GM19468 (cell line): ENCODE results near the gene EPHA6.
"Not testable (repeated sequence)": the region's sequence is repeated elsewhere in the genome, so short reads cannot be mapped to it uniquely, and the experiment has no call there.

Experiments used
- ATAC-seq: cut with Tn5 transposase; IDR thresholded peaks from one replicate; pipeline ENCODE4 v1.9.1; 2021; ENCODE audit warnings: mild to moderate bottlenecking, moderate library complexity, moderate number of reproducible peaks; ENCODE audit not compliant: unreplicated experiment; ENCODE audit errors: extremely low read depth

The EPHA6 gene

GRCh38 chr3:97257942-97258697, 443.7 kb downstream of the EPHA6 start:
- no peak for ATAC-seq

- ATAC-seq: no peak
Measured at GRCh38 chr3:97259263-97259662, 444.9 kb downstream of the EPHA6 start.

- no peak for ATAC-seq
Measured at GRCh38 chr3:97264180-97264579, 449.8 kb downstream of the EPHA6 start.

- no peak for ATAC-seq
Measured at GRCh38 chr3:97265237-97266005, 451.0 kb downstream of the EPHA6 start.

GRCh38 chr3:97269202-97269601, 454.8 kb downstream of the EPHA6 start:
- ATAC-seq: no peak

GRCh38 chr3:97276879-97277550, 462.6 kb downstream of the EPHA6 start:
- ATAC-seq: not testable (repeated sequence)

- no peak for ATAC-seq
Measured at GRCh38 chr3:97277708-97278107, 463.3 kb downstream of the EPHA6 start.

- ATAC-seq: no peak
Measured at GRCh38 chr3:97278506-97278905, 464.1 kb downstream of the EPHA6 start.

- ATAC-seq: no peak
Measured at GRCh38 chr3:97291901-97292300, 477.5 kb downstream of the EPHA6 start.

- ATAC-seq: no peak
Measured at GRCh38 chr3:97293596-97294131, 479.3 kb downstream of the EPHA6 start.

- ATAC-seq: no peak
Measured at GRCh38 chr3:97297032-97297431, 482.6 kb downstream of the EPHA6 start.

- ATAC-seq: no peak
Measured at GRCh38 chr3:97301114-97301513, 486.7 kb downstream of the EPHA6 start.

- ATAC-seq: no peak
Measured at GRCh38 chr3:97306226-97306625, 491.8 kb downstream of the EPHA6 start.

GRCh38 chr3:97338375-97338774, 524.0 kb downstream of the EPHA6 start:
- ATAC-seq: no peak

GRCh38 chr3:97340940-97341339, 526.5 kb downstream of the EPHA6 start:
- no peak for ATAC-seq

GRCh38 chr3:97347780-97348179, 533.4 kb downstream of the EPHA6 start:
- ATAC-seq: no peak

GRCh38 chr3:97350971-97351370, 536.6 kb downstream of the EPHA6 start:
- ATAC-seq: no peak

GRCh38 chr3:97353176-97353575, 538.8 kb downstream of the EPHA6 start:
- no peak for ATAC-seq

- no peak for ATAC-seq
Measured at GRCh38 chr3:97359977-97360376, 545.6 kb downstream of the EPHA6 start.

- no peak for ATAC-seq
Measured at GRCh38 chr3:97360804-97361203, 546.4 kb downstream of the EPHA6 start.

- ATAC-seq: no peak
Measured at GRCh38 chr3:97384583-97384982, 570.2 kb downstream of the EPHA6 start.
